H1 (cell line): ENCODE measurements around the gene ZBTB40. TPM values are rescaled to one million over a fixed set of nuclear protein-coding genes. Genes with fewer than 3 reads are reported as not detected.

Experiments
- BRCA1 ChIP-seq: IDR thresholded peaks from 2 replicates; pipeline ENCODE4 v1.6.1; 2012; ENCODE audit warnings: low read depth, low read length, improper control_type of control experiment
- CHD1 ChIP-seq: IDR thresholded peaks from 2 replicates; pipeline ENCODE4 v1.6.1; 2012; ENCODE audit warnings: low read depth, low read length, improper control_type of control experiment
- CHD7 ChIP-seq: fragments of 300-600 bp; sonication (generic); IDR thresholded peaks from 2 replicates; pipeline ENCODE4 v1.7.1; 2012; ENCODE audit warnings: low read length, moderate library complexity, mild to moderate bottlenecking, inconsistent platforms; ENCODE audit not compliant: insufficient replicate concordance
- GTF2F1 ChIP-seq: IDR thresholded peaks from 2 replicates; pipeline ENCODE4 v1.6.1; 2012; ENCODE audit warnings: low read depth, low read length, improper control_type of control experiment, borderline replicate concordance
- HDAC6 ChIP-seq: IDR thresholded peaks from one replicate; pipeline ENCODE4 v1.7.1; 2012; ENCODE audit warnings: low read depth, mild to moderate bottlenecking, inconsistent platforms, low read length, moderate library complexity
- MAFK ChIP-seq: IDR thresholded peaks from 2 replicates; pipeline ENCODE4 v1.6.1; 2012; ENCODE audit warnings: low read depth, mild to moderate bottlenecking, improper control_type of control experiment, low read length
- MAX ChIP-seq: IDR thresholded peaks from 2 replicates; pipeline ENCODE4 v1.6.1; 2012; ENCODE audit warnings: inconsistent platforms
- NANOG ChIP-seq: IDR thresholded peaks from 2 replicates; pipeline ENCODE4 v1.6.1; 2011; ENCODE audit warnings: low read length, low read depth, mild to moderate bottlenecking, inconsistent platforms; ENCODE audit not compliant: insufficient read depth, poor library complexity, severe bottlenecking
- POLR2A ChIP-seq, 2 experiments: IDR thresholded peaks; 1 replicate in 1 of 2; 2 replicates in 1 of 2; pipeline ENCODE4 v1.6.1; 2011; ENCODE audit warnings: low read depth in 2 of 2, low read length in 2 of 2, mild to moderate bottlenecking in 2 of 2; ENCODE audit errors: control extremely low read depth in 1 of 2
- RFX5 ChIP-seq: IDR thresholded peaks from 2 replicates; pipeline ENCODE4 v1.6.1; 2011; ENCODE audit warnings: low read depth, low read length, improper control_type of control experiment, borderline replicate concordance
- RXRA ChIP-seq: IDR thresholded peaks from 2 replicates; pipeline ENCODE4 v1.6.1; 2011; ENCODE audit warnings: low read depth, mild to moderate bottlenecking, low read length, moderate library complexity; ENCODE audit not compliant: insufficient read depth
- SP1 ChIP-seq: IDR thresholded peaks from 2 replicates; pipeline ENCODE4 v1.6.1; 2011; ENCODE audit warnings: low read depth, low read length
- ZNF274 ChIP-seq: IDR thresholded peaks from 2 replicates; pipeline ENCODE4 v1.7.0; 2012; ENCODE audit warnings: low read length, borderline replicate concordance; ENCODE audit errors: extremely low read depth
- polyA plus RNA-seq, 7 experiments: library from polyadenylated mRNA; depleted of rRNA in 3 of 7; stranded (reverse) in 5 of 7; unstranded in 2 of 7; fragments of >200 nt in 5 of 7; fragments of 200-250 nt in 2 of 7; gene quantifications; 1 replicate in 5 of 7; 2 replicates in 1 of 7; 4 replicates in 1 of 7; pipeline versions ENCODE4 v1.2.1 to v1.2.3, GENCODE V29; 2011 to 2013; ENCODE audit warnings: missing spikeins in 2 of 7, mixed read lengths in 2 of 7
- total RNA-seq: library from RNA; stranded (reverse); fragmentation: NEBNext Ultra II Directional; extraction: Animal tissue kit (Norgen Biotek cat#: 25700); gene quantifications from 2 replicates; pipeline ENCODE4 v1.2.1, GENCODE V29; 2021

ZBTB40 gene
- total and polyA plus RNA-seq, 2 of the 8 experiments (the other 6 are each of a cell fraction or from before 2014, with no cell fraction given), result 3.1 to 19.3 TPM

GRCh38 chr1:22531251-22531650 lies 79.6 kb downstream of the ZBTB40 start (continued):
- TF ChIP-seq CHD7, result no peak
- no peak for TF ChIP-seq MAX
- no peak for TF ChIP-seq RFX5
- no peak for TF ChIP-seq SP1
- no peak for TF ChIP-seq CHD1
- no peak for TF ChIP-seq NANOG
- no peak for TF ChIP-seq POLR2A (IDR thresholded peaks at IDR 0.05; ENCODE audit: control extremely low read depth in 1 of 2, low read depth in 2 of 2, low read length in 2 of 2)
- TF ChIP-seq BRCA1, result no peak
- TF ChIP-seq MAFK, result no peak
- TF ChIP-seq GTF2F1, result no peak
- no peak for TF ChIP-seq RXRA
- no peak for TF ChIP-seq ZNF274
- no peak for TF ChIP-seq HDAC6
- TF ChIP-seq, all 59 proteins: peak for 0
